NCI-H2081 (cell line): Measurements from ENCODE around the gene ZNF143.
"Not testable (repeated sequence)": the region's sequence is repeated elsewhere in the genome, so short reads cannot be mapped to it uniquely, and the experiment has no call there.

Experiments used
- DNase-seq, 2 experiments: peaks; one replicate each; lab custom pipeline; 2025; lab: John Stamatoyannopoulos, UW

The ZNF143 gene

DNA sequence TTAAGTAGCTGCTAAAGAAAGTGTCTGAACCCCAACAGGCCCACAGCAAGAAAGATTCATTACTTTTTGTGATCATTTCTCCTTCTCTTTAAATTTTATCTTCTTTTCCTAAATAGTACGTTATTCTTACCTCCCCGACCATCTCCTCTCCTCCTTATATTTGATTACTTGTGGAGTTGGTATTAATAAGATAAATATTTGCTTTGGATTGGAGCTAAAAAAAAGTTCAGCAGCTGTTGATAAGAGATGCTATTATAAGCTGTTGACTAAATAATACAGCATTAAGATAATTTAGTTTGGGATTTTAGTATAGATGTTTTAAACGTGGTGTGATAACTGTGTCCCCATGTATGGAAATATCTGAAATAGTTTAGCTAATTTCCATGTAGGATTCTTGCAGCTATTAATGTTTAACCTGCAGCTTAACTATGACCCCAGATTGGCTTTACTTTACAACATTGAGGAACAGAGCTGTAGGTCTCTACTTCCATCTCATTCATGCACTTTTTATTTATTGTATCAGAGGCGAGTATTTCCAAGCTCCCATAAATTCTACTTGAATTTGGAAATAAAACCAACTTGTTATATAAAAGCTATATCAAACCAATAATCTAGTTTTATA lies 37.8 kb downstream of the ZNF143 start:
- DNase-seq: no peak

DNA sequence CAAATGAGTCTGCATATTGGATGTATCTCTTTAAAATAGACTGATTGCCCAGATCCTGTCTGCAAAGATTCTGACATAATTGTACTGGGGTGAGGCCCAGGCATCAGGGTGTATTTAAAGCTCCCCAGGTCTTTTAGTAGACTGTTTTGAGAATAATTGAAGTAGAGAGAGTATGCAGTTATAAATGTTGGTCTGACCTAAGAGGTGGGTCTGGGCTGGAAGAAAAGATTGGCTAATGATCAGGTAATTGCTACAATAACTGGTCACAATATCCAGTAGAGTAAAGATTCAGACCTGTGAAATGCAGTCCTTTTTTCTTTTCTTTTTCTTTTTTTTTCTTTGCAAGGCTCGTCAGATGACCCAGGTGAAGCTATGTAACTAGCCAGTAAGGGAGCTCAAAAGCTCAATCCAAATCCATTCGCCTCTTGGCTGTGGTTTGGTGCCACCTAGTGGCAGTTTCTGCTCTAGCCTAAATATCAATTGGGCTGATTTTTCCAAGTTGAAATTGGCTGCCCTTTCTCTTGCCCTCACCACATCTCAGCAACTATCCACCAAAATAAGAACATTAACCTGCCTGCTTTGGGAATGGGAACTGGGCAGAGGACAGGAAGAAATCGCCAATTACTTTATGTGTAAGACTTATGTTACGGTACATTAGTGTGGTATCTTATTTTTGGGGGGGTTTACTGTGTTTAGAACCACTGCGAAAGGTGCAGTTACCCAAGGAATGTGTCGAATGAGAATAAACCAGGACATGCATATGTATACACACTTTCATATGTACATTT lies 45.9 kb downstream of the ZNF143 start:
- peak; percentile 77 to 79 for DNase-seq

DNA sequence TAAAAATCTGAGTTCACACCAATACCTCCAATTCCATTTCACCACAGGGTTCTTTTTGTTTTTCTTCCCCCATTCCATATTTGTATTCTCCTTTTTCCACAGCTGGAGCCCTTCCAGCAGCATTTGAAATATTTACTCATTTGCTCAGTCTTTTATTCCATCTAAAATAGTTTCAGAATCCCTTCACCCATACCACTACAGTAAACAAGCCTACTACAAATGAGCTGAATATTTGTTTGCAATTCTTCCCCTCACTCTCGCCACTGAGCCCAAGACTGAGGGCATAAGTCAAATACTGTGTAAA lies 46.4 kb downstream of the ZNF143 start:
- DNase-seq: no peak

DNA sequence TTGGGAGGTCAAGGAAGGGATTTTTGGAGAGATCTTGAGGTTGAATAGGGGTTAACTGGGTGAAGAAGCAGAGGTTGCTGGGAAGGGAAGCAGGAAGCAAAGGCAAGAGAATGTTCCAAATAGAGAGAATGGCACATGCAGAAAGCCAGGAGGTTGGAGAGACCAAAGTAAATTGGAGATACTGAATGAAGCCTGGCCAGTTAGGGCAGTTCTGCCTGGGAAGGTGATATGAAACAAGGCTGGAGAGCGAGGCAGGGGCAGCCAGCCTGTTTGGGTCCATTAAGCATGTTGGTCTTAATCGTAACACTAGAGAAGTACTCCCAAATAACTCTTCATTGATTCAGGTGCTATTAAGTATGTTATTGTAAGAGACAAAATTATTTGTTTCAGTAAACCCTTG lies 48.2 kb downstream of the ZNF143 start:
- no peak for DNase-seq

DNA sequence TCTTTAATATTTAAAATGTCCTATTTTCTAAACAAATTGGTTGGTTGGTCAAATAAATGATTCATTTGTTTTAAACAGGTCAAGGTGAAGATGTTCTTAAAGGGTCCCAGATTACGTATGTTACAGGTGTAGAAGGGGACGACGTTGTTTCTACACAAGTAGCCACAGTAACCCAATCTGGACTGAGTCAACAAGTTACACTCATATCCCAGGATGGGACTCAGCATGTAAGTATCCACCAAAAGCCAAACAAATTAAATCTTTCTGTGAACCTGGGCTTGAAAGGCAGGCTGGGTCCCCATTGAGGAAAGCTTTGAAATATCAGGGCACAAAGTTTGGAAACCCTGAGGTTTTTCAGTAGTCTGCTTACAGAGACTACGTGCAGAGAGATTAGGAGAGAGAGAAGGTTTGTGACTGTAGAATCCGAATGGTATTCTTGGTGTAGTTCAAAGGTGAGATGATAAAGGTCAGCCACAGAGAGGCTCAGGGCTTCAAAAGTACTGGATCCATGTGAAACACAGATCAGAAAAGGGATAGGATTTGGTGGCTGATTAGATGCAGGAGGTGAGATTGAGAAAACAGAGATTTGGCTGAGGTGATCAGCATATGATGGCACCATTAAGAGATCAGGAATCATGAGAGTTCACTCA lies 51.7 kb downstream of the ZNF143 start:
- no peak for DNase-seq

DNA sequence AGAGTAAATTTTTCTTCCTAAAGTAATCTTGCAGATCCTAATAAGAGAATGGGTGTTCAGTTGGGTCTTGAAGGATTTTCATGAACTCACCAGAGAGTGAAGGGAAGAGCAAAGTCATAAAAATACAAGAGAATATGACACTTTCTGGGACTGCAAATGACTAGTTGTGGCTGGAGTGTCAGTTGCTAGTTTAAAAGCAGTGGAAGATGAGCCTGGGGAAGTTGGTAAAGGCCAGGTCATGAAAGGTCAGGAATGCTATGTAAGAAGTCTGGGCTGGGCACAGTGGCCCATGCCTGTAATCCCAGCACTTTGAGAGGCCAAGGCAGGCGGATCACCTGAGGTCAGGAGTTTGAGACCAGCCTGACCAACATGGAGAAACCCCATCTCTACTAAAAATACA lies 53.8 kb downstream of the ZNF143 start:
- DNase-seq: not testable (repeated sequence)

DNA sequence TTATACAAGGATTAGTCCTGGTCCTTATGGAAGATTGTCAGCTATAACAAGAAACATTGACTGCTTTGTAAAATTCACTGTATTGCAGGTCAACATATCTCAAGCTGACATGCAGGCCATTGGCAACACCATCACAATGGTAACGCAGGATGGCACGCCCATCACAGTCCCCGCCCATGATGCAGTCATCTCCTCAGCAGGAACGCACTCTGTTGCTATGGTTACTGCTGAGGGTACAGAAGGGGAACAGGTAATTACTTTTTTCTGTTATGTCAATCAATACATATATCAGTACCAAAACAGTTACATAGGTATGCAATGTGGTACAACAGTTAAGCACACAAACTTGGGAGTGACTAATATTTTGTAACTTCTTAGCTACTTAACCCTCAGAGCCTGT lies 55.3 kb downstream of the ZNF143 start:
- DNase-seq: no peak

DNA sequence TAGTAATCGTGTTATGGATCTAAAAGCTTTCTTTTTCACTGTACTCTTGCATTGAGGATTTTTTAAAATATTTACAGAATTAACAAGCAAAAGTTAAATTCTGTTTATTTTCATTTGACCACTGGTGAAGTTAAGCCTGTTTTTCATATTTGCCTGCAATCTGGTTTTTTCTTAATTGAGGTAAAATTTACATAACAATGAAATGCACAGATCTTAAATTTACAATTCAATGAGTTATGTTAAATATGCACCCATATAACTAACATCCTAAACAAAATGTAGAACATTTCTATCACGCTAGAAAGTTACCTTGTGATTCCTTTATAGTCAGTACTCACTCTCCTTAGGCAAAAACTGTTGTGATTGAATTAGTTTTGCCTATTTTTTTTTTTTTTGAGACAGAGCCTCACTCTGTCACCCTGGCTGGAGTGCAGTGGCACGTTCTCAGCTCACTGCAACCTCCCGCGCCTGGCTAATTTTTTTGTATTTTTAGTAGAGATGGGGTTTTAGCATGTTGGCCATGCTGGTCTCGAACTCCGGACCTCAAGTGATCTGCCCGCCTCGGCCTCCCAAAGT lies 58.1 kb downstream of the ZNF143 start:
- no peak for DNase-seq

DNA sequence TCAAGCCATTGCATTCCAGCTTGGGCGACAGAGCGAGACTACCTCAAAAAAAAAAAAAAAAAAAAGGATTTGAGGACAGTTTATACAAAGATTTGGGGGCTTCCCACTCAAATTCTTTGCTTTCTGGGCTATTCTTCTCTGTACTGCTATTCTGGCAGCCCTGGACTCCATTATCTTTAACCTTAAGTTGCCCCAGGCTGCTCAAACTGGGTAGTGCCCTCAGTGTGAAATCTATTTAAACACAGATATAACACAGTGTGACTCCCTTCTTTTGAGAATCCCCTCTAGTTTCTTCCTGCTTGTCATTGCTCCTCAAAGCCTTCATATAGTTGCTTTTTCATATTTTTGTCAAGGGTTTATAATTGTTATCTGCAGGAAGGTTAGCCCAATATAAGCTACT lies 63.2 kb downstream of the ZNF143 start:
- DNase-seq: no peak

DNA sequence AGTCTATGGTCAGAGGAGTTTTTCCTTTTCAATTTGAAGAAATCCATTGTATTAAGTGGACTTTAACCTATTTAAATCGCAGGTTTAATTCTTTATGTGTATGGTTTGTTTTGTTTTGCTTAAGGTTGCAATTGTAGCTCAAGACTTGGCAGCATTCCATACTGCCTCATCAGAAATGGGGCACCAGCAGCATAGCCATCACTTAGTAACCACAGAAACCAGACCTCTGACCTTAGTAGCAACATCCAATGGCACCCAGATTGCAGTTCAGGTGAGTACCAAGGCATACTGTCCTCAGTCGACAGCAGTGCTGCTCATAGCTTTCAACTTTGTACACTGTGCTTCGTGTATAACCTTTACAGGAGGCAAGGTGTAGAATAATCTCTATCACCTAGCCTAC lies 64.3 kb downstream of the ZNF143 start:
- no peak for DNase-seq

DNA sequence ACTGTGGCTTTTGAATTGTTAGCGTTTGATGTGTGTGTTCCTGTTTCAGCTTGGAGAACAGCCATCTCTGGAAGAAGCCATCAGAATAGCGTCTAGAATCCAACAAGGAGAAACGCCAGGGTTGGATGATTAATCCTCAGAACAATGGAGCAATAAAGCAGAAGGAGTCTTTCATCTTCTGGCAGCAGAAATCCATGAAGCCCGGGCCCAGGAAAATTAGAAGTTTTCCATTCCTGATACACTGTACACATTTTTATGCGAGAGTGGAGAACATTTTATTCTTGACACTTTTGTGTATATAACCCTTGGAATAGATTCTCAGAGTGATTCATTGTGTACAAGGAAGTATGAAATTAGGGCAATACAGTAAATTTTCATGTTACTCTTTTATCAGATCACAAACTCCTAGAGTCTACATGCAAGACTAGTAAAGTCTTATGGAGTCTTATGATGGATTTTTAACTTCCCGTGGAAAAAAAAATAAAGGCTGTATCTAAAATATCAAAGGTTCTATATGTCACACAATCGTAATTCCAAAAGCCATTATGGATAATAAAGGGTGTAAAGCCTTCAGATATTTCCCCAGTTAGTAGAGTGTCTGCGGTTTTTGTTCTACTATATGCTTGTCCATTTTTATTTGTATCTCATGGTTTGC lies 66.8 kb downstream of the ZNF143 start:
- DNase-seq: no peak

DNA sequence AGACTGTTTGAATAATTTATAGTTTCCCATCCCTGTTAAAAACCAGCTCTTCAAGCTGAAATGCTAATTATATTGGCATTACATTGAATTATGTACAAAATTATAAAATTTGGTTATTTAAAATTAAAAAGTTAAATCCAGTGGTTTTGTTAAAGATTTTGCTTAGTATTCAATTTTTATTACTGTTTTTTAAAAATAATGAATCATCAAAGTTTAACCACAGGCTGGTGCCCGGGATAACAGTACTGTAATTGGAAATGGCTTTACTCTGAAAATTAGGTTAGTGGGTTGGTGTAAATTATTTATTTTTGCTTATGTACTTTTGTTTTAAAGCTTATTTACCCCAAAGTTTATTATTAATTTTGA lies 67.3 kb downstream of the ZNF143 start:
- no peak for DNase-seq

DNA sequence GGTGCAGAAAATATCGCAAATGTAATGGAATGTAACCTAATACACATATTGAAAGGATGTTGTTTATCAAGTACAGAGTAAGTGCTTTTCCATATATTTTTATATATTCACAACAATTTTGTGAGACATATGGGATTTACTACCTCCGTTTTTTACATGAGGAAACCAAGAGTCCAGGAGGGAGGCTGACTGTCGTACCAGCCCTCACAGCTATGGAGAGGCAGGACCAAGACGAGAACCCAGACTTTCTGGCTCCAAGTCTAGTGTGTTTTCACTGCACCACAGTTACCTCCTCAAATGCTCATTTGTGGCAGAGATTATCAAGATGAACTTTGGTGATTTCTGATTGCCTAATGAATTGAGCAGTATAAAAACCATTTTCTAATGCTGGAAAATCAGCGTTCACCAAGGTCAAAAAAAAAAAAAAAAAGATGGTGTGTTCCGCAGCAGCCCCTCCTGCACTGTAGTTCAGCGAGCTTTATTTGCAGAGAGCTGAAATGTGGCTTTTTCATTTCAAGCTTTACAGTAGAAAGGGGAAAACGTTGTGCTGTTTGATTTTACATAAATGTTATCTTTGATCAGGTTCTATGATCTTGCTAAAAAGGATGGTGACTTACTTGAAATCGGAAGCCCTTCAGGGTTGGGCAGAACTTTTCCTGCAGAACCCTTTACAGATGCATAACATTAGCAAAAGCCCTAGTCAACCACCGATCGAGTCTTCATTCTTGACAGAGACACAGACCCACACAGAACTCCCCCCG lies 67.9 kb downstream of the ZNF143 start:
- DNase-seq: no peak

DNA sequence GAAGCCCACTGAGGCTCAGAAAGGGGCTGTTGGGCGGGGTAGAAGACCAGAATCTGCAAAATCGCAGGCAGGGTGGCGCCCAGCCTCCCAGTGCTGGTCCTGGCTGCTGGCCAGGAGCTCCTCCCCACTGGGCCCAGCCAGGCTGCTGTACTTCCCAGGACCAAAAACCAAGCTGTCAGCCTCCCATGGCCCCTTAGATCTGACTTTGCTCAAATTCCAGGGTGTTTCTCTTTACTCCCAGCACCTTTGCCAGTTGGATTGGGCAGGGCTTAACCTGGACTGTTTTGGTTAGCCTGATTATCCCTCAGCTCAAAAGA lies 68.5 kb downstream of the ZNF143 start:
- no peak for DNase-seq

DNA sequence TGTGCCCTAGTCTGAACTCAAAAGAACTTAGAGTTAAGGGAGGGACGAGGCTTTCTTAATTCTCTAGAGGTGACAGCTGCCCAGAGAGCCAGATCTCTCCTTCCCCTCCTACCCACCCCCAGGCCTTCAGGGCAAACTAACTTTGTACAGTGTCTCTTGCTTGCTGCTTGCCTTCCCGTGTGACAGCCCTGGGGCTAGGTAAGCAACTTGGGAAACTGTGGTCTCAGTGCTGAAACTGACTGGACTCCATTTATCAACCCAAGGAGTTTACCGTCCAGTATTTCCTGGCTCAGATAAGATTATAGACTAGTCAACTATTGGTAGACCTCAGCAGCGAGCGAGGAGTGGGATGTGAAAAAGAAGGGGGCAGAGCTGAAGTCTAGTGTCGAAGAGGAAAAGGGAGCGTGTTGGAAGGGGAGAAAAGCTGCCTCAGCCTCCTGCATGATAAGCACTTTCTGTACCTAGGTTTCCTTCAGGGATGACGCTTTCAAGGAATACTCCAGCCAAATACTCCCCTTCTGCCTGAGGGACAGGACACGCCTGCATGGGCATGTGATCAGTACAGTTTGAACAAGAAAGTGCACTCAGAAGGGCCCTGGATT lies 69.3 kb downstream of the ZNF143 start:
- no peak for DNase-seq

DNA sequence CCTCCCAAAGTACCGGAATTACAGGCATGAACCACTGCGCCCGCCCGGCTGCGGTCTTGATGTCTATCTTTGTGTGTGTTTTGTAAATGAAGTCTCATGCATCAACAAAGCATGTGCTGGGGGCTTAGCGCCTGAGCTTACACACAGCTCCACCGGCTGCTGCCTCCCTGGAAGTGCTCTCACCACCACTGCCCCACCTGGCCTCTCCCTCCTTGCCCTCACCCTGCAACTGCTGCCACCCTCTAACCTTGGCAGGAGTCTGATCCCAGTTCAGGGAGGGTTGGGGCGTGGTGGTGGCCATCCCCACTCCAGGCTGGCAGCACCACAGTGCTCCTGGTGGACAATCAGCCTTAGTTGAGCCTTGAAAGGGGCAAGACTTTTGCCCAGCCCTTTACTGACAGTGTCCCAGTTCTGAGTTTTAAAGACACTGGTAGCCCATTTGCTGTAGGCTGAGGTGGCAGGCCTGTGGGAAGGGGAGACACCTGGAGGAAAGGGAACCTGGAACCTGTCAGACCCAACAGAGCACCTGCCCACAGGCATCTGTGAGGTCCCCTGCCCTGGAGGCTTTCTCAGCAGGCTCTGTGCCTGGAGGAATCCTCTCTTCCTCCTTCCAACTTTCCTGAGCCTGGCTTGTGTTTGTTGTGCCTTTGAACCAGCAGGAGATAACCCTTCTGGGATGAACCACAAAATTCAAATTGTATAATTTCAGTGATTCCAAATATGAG lies 70.3 kb downstream of the ZNF143 start:
- no peak for DNase-seq

DNA sequence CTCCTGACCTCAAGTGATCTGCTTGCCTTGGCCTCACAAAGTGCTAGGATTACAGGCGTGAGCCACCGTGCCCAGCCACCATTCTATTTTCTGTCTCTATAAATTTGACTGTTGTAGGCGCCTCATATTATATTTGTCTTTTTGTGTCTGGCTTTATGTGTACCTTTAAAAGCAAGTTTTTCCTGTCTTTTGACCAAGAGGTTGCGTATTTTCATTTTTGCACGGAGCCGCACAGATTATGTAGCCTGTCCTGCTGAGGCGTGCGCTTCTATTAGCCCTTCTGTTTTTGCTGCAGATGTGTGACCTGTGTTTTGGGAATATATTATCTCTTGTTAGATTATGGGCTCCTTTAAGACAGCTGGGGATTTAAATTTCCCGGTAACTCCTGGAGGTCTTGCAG lies 72.2 kb downstream of the ZNF143 start:
- DNase-seq: no peak

DNA sequence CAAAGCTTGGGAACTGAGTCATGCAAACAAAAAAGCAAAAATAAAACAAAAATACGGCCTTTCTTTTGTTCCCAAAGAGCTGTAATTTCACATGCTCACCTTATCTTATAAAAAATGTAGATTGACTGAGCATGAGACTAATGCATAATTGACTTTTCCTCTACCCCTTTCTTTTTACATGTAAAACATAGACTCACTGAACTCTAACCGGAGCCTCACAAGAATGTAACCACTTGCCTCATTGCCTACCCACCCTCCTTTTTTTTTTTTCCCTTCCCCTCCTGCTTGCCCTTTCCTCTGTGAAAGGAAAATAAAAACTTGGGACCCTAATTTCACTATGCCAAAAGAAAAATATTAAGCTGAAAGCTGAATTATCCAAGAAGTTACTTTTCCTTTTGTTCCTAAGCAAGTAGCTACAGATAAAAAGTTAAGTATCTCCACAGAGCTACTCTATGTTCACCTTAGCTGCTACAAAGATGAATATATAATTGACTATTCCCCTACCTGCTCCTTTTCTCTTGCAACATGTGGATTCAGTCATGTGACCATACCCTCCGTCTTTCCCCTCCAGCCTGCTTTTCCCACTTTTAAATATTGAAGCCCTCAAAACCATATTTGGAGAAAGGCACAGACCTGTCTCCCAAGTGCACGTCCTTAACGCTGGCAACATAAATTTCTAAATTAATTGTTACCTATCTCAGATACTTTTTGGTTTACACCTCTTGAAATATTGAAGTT lies 73.1 kb downstream of the ZNF143 start:
- no peak for DNase-seq

DNA sequence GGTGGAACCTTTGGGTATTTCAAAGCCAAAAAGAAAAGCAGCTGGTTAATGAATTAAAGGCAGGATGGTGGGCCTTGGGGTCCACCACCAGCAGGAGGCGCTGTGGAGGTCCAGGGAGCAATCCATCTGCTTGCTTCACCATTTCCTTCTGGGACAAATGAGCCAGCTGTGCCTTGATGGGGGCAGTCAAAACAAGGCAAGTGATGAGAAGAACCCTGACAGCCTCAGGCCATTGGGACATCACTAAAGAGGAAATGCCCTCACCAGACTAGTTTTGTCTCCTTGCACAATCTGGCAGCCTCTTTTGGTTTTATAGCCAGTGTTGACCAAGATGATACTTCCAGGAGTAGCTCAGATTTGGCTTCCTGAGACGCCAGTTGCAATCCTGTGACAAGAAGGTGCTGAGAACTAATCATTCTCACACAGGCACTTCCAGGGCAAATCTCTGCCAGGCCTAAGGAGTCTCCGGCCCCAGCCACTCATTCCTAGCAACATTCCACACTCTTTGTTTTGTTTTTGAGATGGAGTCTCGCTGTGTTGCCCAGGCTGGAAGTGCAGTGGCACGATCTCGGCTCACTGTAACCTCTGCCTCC lies 74.5 kb downstream of the ZNF143 start:
- peak in 1 of 2 experiments; percentile 26 for DNase-seq

DNA sequence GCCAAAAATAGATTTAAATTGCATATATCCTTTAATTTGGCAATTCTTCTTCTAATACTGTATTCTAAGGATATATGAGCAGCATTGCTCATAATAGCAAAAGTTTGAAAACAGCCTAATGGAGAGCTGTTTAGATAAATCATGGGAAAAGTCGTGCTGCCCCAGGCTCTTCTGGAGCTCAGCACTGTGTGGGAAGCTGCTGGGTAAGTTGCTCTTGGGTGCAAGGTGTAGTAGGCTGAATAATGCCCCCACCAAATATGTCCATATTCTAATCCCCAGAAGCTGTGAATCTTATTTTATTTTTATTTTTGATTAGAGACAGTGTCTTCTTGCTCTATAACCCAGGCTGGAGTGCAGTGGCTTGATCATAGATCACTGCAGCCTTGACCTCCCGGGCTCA lies 77.7 kb downstream of the ZNF143 start:
- DNase-seq: no peak
